Stimulated activated CD8-positive, alpha-beta memory T cell treated with anti-CD3 and anti-CD28 coated beads, Interleukin-12 subunit alpha, Interleukin-12 subunit beta, amount 100 ng/mL, for 4 hours (primary cell): ENCODE measurements around the gene PCYT1A.
A peak's percentile ranks its signal among the peaks of the same experiment; 100 is the strongest.

Source experiments
- DNase-seq: peaks from one replicate; pipeline ENCODE4 v3.0.0-alpha.2; 2020; ENCODE audit warnings: low read depth

Gene PCYT1A

DNA sequence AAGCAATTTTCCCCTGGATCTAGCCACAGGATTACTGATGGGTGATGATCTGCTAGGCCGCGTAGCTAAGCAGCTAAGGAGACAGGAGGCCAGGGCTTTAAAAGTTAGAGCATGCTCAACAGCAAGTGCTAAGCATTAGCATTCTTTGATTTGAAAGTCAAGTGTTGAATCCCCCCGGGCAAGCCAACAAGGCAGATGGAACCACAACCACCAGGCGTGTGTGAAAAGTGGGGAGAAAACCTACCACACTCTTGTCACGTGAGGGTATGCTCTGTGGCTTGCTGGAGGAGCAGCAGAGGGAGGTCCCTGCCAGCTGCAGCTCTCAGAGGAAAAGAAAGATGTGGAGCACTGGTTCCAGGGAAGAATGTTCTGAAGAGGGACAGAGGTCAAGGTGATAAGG, 50.3 kb downstream of the PCYT1A start:
- DNase-seq = no peak

DNA sequence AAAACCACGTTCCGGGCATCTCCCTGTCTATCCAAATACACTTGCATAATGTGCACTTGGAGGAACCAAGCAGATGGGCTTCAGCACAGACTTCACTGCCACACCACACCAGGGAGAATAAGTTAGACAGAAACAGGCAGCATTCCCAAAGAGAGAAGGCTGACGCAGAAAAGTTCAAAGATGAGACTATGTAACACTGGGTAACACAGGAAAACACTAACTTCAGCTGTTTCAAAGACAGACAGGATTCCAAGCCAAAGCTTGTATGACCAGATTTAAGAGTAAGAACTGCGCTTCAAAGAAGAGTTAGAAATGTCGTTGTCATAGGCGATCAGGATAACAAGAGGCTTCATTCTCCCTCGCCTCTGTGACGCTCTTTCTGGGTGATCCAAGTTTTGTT, 51.3 kb downstream of the PCYT1A start:
- no peak for DNase-seq

DNA sequence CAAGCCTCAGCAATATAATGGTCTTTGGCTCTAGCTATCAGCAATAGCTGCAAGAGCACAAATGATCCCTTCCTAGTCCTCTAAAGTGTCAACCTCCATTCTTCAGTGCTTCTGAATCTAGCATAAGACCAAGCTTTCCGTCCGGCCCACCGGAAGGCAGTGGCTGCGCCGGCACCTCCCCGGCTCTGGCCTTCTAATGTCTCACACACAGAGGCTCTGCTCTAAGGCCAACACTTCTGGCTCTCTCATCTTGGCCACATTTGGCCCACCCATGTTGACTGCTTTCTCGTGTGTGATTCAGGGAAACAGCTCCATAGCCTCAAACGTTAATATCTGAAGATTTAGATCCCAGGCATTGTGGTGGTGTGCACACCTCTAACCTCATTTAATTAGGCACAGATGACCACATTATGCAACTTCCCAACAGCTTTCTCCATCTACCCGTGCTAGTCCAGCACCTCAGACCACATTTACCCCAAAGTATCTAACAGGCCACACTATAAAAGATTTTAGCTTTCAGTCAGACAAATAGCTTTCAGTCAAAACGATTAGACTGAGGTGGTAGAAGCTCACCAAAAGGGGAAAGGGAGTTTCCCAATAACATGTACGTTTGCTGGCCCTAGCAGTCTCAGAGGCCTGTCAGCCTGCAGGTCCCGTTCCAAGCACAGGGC, 51.9 kb downstream of the PCYT1A start:
- DNase-seq = no peak

DNA sequence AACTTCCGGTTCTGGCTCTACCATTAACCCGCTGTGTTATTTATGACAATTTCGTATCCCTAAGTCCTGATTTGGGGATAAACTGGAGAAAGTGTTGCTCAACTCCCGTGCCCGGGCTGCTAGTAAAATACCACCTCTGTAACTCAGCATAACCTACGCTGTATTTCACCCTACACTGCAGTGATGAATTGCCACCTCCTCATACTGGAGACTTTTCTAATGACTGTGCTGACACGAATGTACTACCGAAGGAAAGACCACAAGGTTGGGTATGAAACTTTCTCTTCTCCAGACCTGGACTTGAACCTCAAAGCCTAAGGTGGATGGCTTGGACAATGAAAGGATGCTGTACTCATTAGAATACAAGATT, 54.7 kb downstream of the PCYT1A start:
- no peak for DNase-seq

DNA sequence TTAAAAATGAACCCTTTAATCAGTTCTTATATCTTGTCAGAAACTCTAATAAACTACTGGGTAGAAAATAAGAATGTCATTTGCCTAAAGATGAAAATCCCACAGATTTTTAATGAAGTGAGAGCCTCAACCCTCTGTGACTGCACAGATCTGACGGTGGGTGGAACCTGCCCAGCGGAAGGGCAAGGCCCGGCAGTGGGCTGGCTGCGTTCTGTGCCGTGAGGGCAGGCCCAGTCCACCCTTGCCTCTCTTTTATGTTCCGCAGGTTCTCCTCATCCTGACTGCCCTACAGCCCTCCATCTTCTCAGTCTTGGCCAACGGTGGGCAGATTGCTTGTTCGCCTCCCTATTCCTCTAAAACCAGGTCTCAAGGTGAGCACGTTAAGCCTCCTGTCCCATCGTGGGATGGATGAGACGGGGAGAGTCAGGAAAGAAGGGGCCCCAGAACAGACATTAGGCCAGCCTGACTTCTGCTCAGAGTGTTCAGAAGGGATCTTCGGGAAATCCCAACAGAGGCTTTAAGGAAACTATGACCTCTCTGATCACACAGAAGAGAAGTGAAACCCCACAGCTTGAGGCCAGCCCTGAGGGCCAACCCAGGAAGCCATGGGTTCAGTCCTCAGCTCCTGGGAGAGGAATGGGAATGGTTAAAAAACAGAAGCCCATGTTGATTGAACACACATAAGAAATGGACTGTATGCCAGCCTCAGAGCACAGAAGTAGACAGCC, 55.2 kb downstream of the PCYT1A start:
- DNase-seq = no peak

DNA sequence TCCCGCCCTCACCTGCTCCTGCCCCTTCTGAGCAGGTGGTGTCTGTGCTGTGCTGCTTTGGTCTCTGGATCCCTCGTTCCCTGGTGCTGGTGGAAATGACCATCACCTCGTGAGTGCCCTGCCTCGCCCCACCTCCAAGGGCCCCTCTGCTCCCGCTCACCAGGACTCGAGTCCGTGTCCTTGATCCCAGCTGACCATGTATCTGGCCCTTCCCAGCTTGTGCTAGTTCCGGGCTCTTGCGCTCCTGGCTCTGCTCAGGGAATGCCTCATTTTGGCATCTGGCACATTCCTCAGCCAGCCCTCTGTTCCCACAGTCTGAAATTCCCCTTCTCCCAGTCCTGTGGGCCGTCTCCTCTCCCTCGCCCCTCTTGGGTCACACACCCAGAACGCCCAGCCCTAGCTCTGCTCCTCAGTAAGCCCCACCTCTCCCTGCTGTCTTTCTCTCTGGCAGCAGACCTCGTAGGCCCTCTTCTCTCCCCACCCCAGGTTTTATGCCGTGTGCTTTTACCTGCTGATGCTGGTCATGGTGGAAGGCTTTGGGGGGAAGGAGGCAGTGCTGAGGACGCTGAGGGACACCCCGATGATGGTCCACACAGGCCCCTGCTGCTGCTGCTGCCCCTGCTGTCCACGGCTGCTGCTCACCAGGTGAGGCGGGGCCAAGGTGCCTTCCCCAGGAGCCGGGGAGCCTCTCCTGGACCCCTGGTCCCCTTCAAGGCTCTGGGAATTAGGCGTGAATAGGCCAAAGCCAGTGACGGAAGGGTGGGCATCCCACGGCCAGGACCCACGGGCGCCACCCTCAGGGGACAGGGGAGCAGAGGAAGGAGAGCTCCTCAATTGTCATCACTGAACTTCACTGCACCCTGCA, 59.7 kb downstream of the PCYT1A start:
- no peak for DNase-seq

DNA sequence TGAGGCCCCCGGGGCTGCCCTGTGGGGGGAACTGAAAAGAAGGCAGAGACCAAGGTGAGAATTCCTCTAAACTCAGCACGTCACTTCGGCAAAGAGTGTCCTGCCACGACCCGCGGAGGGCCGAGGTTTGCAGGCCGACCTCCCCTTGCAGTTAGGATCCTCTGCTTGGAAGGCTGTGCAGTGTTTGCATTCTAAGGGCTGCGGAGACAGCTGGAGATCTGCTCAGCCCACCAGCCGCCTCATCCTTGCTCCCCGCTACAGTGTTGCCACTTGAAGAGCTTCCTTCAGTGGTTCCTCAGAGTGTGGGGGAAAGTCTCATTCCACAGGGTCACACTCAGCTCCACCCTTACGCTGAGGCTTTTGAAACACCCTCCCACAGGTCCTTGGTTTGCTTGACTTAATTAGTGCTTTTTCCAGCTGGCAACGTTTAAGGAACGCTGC, 60.4 kb downstream of the PCYT1A start:
- DNase-seq = no peak

DNA sequence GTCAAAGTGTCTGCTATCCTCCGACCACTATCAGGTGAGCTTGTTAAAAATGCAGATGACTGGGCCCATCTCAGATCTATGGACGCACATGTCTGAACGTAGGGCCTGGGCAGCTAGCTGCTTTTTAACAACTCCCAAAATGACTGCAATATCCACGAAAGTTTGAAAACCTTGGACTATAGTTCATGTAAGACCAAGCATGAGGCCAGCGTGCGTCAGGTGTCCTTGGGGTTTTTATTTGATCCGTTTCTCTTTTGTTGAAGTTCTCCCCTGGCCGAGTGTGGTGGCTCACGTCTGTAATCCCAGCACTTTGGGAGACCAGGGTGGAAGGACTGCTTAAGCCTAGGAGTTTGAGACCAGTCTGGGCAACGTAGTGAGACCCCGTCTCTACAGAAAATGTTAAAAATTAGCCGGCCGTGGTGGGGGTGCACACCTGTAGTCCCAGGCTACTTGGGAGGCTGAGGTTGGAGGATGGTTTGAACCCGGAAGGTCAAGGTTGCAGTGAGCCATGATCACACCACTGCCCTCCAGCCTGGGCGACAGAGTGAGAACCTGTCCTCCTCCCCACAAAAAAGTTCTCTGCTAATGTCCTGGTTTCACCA, 61.7 kb downstream of the PCYT1A start:
- no peak for DNase-seq

DNA sequence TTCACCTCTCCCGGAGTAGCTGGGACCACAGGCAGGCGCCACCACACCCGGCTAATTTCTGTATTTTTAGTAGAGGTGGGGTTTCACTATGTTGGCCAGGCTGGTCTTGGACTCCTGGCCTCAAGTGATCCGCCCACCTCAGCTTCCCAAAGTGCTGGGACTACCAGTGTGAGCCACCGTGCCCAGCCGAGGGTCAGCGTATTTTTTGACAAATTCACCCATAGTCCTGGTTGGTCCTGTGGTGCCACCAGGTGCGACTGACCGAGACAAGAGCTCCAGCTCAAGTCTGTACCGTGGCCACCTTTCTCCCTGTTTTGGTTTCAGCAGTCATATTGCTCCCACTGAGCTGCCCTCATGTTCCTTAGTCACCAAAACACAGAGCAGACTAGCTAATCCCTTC, 62.4 kb downstream of the PCYT1A start:
- no peak for DNase-seq

DNA sequence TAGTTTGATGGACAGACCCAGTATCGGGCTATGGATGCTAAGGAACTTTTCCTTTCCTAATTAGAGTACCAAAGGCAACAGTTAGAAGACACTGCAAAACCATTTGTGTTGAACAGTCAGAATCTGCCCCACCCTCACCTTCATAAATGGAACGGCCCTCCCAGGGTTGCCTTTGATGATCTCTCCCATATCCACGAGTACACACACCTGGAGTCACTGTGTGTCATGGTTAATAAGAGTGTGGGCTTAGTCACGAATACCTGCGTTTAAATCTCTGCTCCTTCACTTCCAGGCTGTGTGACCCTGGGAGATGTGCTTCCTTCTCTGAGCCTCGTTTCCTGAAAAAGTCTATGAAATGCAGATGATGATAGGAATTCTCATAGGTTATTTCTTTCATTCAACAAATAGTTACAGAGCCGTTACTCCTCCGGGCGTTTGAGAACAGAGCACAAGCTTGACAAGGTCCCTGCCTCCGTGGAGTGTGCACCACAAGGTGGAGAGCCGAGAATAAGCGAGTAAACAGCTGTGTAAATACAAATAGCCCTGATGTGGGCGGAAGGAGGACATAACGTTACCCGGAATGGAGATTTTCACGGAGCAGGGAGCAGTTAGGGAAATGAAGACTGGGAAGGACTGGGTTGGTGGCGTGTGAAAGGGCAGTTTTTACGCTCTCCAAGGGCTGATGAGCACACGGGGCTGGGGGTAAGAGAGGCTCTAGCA, 64.5 kb downstream of the PCYT1A start:
- no peak for DNase-seq

DNA sequence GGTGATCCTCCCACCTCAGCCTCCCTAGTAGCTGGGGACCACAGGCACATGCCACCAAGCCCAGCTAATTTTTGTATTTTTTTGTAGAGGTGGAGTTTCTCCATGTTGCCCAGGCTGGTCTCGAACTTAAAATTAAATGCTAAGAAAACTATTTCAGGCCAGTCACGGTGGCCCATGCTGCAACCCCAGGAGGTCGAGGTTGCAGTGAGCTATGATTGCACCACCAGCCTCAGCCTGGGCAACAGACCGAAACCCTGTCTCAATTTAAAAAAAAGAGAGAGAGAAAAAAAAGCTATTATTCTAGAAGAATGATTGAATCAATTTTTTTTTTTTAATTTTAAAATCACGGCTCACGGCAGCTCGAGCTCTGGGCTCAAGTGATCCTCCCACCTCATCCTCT, 66.5 kb downstream of the PCYT1A start:
- DNase-seq = no peak

DNA sequence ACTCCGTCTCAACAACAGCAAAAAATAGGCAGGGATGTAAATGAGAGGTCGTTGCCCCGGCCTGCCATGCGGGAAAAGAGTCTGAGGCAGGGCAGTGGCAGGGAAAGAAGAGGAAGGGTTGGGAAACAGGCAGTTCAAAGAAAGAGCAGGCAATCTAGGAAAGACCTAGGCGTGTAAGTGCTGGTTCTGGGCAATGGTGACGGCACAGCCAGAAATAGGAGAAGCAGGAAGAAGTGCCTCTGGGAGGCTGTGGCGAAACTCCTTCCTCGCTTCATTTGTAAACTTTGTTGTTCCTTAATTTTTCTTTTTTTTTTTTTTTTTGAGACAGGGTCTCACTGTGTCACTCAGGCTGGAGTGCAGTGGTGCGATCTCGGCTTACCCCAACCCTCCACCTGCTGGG, 66.9 kb downstream of the PCYT1A start:
- DNase-seq = no peak

DNA sequence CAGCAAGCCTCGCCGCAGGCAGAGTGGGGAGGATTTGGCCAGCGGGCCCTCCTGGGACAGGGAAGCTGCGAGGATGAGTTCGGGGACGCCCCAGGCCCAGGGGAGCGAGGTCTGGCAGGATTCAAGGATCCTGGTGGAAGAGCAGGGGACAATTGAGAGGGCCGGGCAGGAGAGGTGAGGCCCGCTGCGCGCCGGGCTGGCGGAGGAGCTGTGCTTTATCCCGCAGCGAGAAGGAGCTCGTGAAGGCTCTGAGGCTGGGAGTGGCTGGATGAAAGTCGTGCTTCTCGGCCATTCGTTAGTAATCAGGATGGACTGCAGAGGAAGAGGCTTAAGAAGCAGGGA, 67.6 kb downstream of the PCYT1A start:
- DNase-seq = no peak

DNA sequence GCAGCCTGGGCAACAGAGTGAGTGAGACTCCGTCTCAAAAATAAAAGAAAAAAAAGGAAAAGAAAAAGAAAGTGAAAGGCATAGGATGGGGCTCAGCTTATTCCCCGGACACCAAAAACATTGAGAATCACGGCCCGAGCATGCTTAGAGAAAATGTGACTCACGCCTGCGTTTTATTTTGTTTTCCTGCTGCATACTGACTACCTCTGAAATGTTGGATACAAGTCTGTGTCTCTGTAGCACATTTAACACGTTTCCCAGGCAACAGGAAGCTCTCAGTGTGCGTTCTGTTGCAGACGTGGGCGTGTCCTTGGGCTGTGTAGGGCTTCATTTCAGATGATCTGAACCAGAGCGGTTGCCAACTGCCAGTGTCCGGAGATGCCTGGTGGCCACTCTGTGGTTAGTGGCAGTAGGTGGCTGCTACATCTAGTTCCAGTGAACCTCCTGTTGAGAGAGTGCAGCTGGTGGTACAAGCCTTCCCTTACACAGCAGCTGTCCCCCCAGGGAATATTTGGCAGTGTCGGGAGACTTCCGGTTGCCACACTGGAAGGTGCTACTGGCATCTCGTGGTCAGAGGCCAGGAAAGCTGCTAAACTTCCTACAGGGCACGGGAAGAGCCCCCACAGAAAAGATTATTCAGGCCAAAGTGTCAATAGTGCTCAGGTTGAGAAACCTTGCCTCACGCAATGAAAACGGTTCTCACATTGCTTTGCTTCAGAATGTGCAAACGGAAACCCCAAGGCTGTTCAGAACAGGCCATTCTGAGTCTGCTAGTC, 68.1 kb downstream of the PCYT1A start:
- DNase-seq = peak; percentile 17

DNA sequence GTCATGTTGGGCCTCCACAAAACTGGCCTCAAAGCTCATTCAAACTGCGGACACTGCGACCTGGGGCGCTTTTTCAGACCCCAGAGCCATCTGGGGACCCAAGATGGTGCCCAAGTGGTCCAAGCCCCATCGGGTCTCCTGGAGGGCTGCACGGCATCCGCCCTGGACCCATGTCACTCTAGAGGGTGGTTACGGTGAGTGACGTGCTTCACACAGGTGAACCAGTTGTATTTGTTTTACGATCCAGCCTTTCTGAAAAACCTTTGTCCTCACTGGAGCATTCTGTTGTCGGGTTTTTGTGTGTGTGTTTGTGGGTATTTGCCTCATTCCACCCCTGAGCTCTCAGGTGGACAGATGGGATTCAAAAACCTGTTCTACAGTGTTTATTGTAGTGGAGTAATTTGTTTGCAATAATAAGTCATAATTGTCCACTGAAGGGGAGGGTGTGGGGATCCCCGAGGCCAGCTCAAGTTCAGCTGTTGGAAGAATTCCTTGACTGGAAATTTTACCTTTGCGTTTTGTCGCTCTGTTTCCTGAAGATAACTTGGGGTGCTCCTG, 69.3 kb downstream of the PCYT1A start:
- no peak for DNase-seq

DNA sequence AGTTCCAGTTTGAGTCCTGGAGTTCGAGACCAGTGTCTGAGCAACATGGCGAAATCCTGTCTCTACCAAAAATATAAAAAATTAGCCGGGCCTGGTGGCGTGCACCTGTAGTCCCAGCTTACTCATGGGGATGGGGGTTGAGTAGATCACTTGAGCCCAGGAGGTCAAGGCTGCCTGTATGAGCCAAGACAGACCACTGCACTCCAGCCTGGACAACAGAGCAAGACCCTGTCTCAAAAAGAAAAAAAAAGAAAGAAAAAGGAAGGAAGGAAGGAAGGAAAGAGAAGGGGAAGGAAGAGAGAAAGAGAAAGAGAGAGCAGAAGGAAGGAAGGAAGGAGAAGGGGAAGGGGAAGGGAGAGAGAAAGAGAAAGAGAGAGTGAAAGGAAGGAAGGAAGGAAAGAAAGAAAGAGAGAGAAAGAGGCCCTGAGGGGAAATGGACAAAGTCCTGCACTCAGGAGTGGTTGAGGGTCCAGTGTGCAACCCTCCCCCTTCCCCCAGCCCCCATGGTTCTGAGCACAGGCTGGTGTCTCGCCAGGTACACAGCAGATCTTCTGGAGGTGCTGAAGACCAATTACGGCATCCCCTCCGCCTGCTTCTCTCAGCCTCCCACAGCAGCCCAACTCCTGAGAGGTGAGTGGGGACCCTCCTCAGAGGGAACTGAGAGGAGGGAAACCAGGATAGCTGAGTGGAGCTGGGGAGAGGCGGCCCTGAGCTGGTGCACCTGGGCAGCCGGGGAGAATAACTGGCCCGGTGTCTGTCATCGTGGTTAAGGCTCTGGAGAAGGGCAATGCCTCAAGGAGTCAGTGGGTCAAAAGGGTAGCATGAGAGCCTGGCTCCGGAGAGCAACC, 70.0 kb downstream of the PCYT1A start:
- no peak for DNase-seq

DNA sequence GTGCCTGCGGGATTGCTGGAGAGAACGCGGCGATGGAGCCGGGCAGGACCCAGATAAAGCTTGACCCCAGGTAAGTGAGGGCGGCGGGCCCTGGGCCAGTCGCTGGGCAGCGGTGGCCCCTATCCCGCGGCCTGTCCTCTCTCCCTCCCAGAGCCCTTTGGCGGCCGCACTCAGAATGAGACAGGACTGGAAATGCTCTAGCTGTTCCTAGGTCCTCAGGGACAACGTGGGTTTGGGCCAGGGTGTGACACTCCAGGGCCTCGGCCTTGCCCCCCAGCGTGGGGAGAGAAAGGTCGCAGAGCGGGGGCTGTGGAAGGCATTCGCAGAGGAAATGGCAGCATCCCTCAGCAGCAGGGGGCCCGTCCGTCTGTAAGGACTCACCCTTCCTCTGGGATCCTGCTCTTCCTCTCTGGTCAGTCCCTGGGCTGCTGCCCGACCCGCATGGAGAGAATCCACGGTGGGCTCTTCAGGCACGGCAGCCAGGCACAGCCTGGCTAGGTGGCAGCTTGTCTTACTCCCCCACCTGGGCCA, 70.8 kb downstream of the PCYT1A start:
- DNase-seq = no peak

DNA sequence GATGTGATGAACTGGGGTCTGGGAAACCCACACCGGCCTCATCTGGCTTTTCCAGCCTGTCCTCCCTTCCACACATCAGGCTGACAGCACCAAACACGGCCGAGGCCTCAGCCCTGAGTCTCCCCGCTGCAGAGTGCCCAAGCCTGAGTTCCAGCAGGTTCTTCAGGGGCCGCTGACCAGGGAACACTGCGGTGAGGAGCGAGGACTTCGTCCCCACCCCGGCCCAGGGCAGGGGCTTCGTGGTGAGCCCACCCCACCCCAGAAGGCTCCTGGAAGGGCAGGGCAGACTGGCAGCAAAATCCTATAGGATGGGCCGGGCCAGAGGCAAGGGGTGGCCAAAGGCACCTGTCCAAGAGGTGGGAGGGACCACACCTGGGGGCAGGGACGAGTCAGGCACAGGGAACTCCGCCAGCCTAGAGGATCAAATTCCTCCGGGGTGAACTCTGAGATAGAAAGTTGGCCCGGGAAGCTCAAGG, 71.4 kb downstream of the PCYT1A start, which contains the start of gene SLC51A:
Gene SLC51A, plus strand, starts transcription at position 446 of the 476 bp plus-strand sequence. CDS start 179 bp downstream, outside the sequence.
- DNase-seq = no peak

DNA sequence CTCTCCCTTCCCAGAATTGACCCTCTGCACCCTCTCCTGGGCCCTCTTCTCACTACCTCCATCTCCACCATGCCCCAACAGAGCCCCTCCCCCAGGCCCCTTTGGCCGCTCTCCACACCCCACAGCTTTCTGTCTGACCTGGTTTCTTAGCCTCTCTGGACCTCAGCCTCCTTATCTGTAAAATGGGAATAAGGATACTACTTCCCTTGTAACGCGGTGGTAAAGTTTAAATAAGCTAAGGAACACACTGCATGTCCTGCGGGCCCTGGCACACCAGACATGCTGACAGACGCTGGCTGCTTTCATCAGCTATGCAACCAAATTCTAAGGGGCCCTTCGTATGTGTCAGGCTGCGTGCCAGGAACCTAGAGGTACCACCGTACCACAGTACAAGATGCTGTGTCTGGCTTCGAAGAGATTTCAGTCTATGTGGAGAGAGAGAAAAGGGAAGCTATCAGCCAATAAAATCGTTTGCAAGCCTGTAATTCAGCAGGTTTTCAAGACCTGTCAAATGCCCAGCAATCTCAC, 72.0 kb downstream of the PCYT1A start:
- DNase-seq = no peak
